Muscle layer of colon (tissue), 2 donors: ENCODE results near the gene MIDN.
A peak's percentile ranks its signal among the peaks of the same experiment; 100 is the strongest.

ENCODE experiments used
- H3K27ac ChIP-seq: one replicate; pipeline ENCODE4 v1.7.0; 2013; ENCODE audit warnings: low read depth, mild to moderate bottlenecking, low read length, moderate library complexity
- H3K27me3 ChIP-seq, 2 donors: one replicate each; pipeline ENCODE4 v1.7.0; 2013; ENCODE audit warnings: low read length in 2 of 2, mild to moderate bottlenecking in 2 of 2; ENCODE audit not compliant: insufficient read depth in 2 of 2, control insufficient read depth in 1 of 2
- H3K36me3 ChIP-seq: one replicate; pipeline ENCODE4 v1.7.0; 2013; ENCODE audit warnings: mild to moderate bottlenecking, low read length; ENCODE audit not compliant: insufficient read depth
- H3K4me1 ChIP-seq: one replicate; pipeline ENCODE4 v1.7.0; 2013; ENCODE audit warnings: mild to moderate bottlenecking, low read length; ENCODE audit not compliant: insufficient read depth
- H3K4me3 ChIP-seq, 2 donors: one replicate each; pipeline ENCODE4 v1.7.0; 2013; ENCODE audit warnings: low read length in 2 of 2, low read depth in 1 of 2, mild to moderate bottlenecking in 1 of 2, moderate library complexity in 1 of 2
- H3K9ac ChIP-seq: one replicate; pipeline ENCODE4 v1.7.0; 2013; ENCODE audit warnings: low read length
- H3K9me3 ChIP-seq: one replicate; pipeline ENCODE4 v1.7.0; 2013; ENCODE audit warnings: mild to moderate bottlenecking, low read length
- donor health status: abdominal sarcoma.
- donor health status: Adenocarcinoma of cecum.

MIDN gene

DNA sequence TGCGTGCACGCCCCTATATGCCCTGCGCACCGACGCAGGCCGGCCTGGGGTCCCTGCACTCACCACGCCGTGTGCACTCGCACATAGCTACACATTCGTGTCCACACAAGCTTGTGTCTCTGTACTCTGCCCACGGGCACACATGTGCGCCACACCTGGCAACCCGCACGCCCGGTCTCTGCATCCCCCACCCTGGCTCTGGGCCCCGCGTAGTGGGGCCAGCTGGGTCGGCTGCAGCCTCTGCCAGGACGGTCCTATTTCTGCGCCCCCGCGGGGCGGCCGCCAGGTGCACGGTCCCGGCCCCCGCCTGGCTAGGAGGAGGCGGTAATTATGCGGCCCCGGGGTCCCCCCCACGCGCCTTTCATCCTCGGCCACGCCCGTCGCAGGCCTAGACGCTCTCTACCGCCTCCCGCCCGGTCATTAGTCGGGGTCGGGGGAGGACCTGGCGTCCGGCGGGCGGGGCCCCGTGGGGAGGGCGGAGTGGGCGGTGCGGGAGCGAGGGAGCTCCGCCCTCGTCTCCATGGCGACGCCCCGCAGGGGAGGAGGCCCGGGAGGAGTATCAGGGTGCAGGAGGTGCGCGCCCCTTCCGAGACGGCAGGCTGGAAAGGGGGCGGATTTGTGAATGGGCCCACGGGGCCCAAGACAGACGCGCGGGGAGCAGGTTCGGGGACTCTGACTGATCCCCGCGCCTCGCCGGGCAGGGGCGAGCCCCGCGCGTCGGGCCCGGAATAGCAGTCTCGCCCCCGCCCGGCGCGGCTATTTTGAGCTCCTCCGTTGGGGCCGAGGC lies 17.9 kb downstream of the MIDN start:
- Histone ChIP-seq H3K4me1 (peaks cover 50% of the 10 kb centered on the region), H3K4me3 (peak overlapping the region; percentile 28 to 70), H3K9ac (no peak overlapping the region), H3K27ac (peak overlapping the region; percentile 93), H3K36me3 (peaks cover 8% of the 10 kb centered on the region), H3K27me3 (no peaks in the 10 kb centered on the region), H3K9me3 (no peaks in the 10 kb centered on the region)

- Histone ChIP-seq H3K27ac (peak overlapping the region; percentile 93), H3K27me3 (no peaks in the 10 kb centered on the region), H3K4me3 (peak overlapping the region; percentile 41 to 70), H3K36me3 (peaks cover 15% of the 10 kb centered on the region), H3K4me1 (peaks cover 50% of the 10 kb centered on the region), H3K9ac (peak overlapping the region; percentile 27), H3K9me3 (no peaks in the 10 kb centered on the region)
Measured at GRCh38 chr19:1266916-1267476, 18.6 kb downstream of the MIDN start.

DNA sequence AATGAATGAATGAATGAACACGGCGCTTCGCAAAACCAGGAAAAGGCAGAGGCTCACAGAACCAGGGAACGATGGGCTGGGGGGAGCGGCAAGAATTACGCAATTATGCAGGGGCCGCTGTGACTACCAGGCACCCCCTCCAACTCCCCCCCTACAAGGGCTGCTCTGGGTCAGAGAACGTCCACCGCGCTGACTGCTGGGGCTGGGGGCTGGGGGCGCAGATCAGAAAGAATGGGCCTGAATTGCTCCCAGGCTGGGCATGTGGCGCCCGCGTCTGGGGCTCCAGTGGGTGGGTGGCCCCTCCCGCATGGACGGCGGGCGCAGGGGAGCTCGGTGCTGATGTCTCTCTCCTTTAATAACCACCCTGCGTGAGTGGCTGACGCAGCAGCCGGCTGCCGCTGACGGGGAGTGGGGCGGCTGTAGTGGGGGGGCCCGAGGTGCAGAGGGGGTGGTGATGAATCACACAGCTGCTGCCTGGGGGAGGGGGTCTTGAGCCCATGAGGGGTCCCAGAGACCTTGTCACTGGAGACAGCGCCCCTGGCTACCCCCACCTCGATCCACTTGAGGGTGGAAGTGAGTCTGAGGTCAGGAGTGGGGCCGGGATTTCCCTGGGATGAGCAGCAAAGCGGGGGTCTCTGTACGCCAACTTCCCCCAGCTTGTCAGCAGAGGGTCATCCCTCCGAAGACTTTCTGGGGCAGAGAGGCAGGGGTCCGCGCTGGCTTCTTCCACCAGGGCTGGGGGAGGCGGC lies 19.3 kb downstream of the MIDN start:
- no peaks in the 10 kb centered on the region for H3K27me3 ChIP-seq
- H3K4me3 ChIP-seq = peak overlapping the region in 1 of 2 donors; percentile 41
- H3K36me3 ChIP-seq = peaks cover 22% of the 10 kb centered on the region
- H3K9ac ChIP-seq = peak overlapping the region; percentile 79
- peak overlapping the region; percentile 98 for H3K27ac ChIP-seq
- H3K4me1 ChIP-seq = peaks cover 50% of the 10 kb centered on the region
- H3K9me3 ChIP-seq = no peaks in the 10 kb centered on the region

- H3K9ac ChIP-seq = peak overlapping the region; percentile 79
- peak overlapping the region; percentile 98 for H3K27ac ChIP-seq
- H3K4me1 ChIP-seq = peaks cover 56% of the 10 kb centered on the region
- no peaks in the 10 kb centered on the region for H3K9me3 ChIP-seq
- peak overlapping the region in 1 of 2 donors; percentile 39 for H3K4me3 ChIP-seq
- peaks cover 30% of the 10 kb centered on the region for H3K36me3 ChIP-seq
- no peaks in the 10 kb centered on the region for H3K27me3 ChIP-seq
Measured at GRCh38 chr19:1268226-1269064, 20.1 kb downstream of the MIDN start.

DNA sequence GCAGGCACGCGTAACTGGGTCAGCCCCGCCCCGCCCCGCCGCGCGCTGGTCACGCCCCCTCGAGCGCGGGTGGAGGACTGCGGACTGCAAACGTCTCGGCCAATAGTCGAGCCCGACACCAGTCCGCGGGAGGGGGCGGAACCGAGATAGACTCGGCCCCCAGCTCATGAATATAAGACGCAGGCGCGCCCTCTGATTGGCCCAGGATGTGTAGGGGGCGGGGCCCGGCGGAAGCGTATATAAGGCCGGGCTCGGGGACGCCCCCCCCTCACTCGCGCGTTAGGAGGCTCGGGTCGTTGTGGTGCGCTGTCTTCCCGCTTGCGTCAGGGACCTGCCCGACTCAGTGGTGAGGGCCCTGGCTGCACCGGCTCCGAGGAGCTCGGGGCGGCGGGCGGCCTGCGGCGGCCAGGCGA lies 20.7 kb downstream of the MIDN start, which contains the start of gene CIRBP:
TSS of gene CIRBP (plus strand) at position 268 of the 413 bp plus-strand sequence. CDS start 1,602 bp downstream, outside the sequence.
- H3K4me1 ChIP-seq = peaks cover 63% of the 10 kb centered on the region
- peaks cover 36% of the 10 kb centered on the region for H3K36me3 ChIP-seq
- peak within 1 kb of the TSS; percentile 98 for H3K27ac ChIP-seq
- H3K27me3 ChIP-seq = no peaks in the 10 kb centered on the region
- no peaks in the 10 kb centered on the region for H3K9me3 ChIP-seq
- peak within 1 kb of the TSS; percentile 76 to 83 for H3K4me3 ChIP-seq
- H3K9ac ChIP-seq = peak within 1 kb of the TSS; percentile 91

DNA sequence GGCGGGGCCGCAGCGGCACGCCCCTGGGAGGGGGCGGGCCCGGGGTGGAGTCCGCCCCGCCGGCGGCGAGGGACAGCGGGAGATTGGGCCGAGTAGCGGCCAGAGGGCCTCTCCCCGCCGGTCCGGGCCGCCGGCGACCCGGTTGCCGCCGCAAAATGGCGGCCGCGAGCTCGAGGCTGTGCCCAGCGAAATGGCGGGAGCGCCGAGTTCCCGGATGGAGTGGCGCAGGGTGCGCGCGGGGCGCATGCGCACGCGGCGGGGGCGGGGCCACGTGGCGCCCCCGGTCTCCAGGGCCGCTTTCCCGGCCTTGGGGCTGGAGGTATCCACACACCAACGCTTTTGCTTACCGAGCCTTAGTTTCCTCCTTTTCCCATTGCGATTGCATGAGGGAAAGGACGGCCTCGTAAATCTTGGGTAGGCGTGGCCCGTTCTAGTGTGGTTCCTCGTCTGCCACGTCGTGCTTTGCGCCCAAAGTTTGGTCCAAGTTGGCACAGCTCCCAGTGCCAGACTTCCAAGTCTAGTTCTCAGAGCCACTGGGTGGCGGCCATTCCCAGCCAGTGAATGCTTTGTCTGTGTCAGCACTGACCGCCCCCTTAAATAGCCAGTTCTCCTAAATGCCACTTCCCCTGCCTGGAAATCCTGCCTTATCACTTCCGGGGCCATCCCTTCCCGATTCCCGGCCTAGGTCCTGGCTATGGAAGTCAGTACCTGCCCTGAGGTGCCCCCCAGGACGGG lies 21.3 kb downstream of the MIDN start:
- Histone ChIP-seq H3K4me1 (peaks cover 68% of the 10 kb centered on the region), H3K9me3 (no peaks in the 10 kb centered on the region), H3K27me3 (no peaks in the 10 kb centered on the region)

GRCh38 chr19:1270213-1270853 lies 21.9 kb downstream of the MIDN start:
- Histone ChIP-seq H3K9ac (peak overlapping the region; percentile 91), H3K27ac (peak overlapping the region; percentile 98), H3K4me1 (peaks cover 72% of the 10 kb centered on the region), H3K4me3 (peak overlapping the region; percentile 76 to 83), H3K27me3 (no peaks in the 10 kb centered on the region), H3K36me3 (peaks cover 45% of the 10 kb centered on the region), H3K9me3 (no peaks in the 10 kb centered on the region)

More for the DNA sequence above, 21.3 kb downstream of the MIDN start:
- H3K9ac ChIP-seq = peak overlapping the region; percentile 91
- H3K36me3 ChIP-seq = peaks cover 42% of the 10 kb centered on the region
- H3K27ac ChIP-seq = peak overlapping the region; percentile 98
- peak overlapping the region; percentile 76 to 83 for H3K4me3 ChIP-seq

GRCh38 chr19:1270854-1271527 lies 22.6 kb downstream of the MIDN start:
- no peaks in the 10 kb centered on the region for H3K27me3 ChIP-seq
- H3K4me1 ChIP-seq = peaks cover 69% of the 10 kb centered on the region
- peak overlapping the region; percentile 76 to 83 for H3K4me3 ChIP-seq
- H3K9ac ChIP-seq = peak overlapping the region; percentile 91
- H3K36me3 ChIP-seq = peaks cover 45% of the 10 kb centered on the region
- H3K27ac ChIP-seq = peak overlapping the region; percentile 98
- H3K9me3 ChIP-seq = no peaks in the 10 kb centered on the region

DNA sequence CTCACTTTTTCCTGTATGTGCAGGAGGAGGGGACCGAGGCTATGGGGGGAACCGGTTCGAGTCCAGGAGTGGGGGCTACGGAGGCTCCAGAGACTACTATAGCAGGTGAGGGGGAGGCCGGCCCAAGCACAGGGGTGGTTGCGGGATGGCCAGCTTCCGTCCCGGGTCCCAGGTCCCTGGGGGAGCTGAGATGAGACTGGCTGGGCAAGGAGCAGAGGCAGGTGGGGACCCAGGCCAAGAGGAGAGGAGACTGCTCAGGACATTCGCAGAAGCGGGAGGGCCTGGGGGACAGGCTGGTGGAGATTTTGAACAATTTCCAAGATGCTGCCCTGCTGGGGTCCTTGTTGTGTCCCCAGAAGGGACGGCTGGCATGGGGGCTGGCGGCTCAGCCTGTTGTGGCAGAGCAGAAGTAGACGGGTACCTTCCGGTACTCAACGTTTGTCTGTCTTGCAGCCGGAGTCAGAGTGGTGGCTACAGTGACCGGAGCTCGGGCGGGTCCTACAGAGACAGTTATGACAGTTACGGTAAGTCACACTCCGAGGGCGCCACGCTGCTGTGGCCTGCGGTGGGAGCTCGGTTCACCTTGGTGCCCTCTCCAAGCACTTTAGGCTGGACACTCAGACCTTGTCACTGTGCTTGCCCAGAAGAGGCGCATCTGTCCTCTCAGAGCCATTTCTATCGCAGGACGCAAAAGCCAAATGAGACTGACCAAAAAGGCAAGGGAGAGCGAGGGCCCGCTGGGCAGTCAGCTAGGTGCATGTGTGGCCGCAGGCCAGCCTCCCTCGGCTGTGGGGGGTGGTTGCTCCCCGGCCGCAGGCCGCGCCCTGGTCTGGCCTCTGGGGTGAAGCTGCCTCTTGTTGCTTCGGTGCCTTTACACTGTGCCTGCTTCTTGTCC lies 23.4 kb downstream of the MIDN start:
- H3K9ac ChIP-seq = peak overlapping the region; percentile 91
- peak overlapping the region; percentile 21 to 83 for H3K4me3 ChIP-seq
- H3K27me3 ChIP-seq = no peaks in the 10 kb centered on the region
- H3K4me1 ChIP-seq = peaks cover 73% of the 10 kb centered on the region
- peak overlapping the region; percentile 98 for H3K27ac ChIP-seq
- peaks cover 45% of the 10 kb centered on the region for H3K36me3 ChIP-seq
- H3K9me3 ChIP-seq = no peaks in the 10 kb centered on the region
